GM12891 (cell line): ENCODE measurements around the gene DIS3.

Experiments
- PAX5 ChIP-seq: IDR thresholded peaks from 2 replicates; pipeline ENCODE4 v1.6.1; 2011; ENCODE audit warnings: low read length, moderate library complexity, mild to moderate bottlenecking; ENCODE audit not compliant: insufficient read depth, severe bottlenecking
- POLR2A ChIP-seq: IDR thresholded peaks from 2 replicates; pipeline ENCODE4 v1.6.1; 2011; ENCODE audit warnings: low read depth, low read length, control low read depth
- POLR2AphosphoS5 ChIP-seq: IDR thresholded peaks from 2 replicates; pipeline ENCODE4 v1.6.1; 2011; ENCODE audit warnings: low read depth, low read length, control low read depth
- POU2F2 ChIP-seq: IDR thresholded peaks from 2 replicates; pipeline ENCODE4 v1.6.1; 2011; ENCODE audit warnings: low read depth, mild to moderate bottlenecking, control low read depth, low read length, moderate library complexity
- SPI1 ChIP-seq: IDR thresholded peaks from 2 replicates; pipeline ENCODE4 v1.6.1; 2011; ENCODE audit warnings: low read depth, low read length, control low read depth
- TAF1 ChIP-seq: IDR thresholded peaks from 2 replicates; pipeline ENCODE4 v1.6.1; 2011; ENCODE audit warnings: low read depth, low read length, control low read depth

GRCh38 chr13:72820898-72821279, 39.2 kb upstream of the DIS3 start:
- TF ChIP-seq TAF1 (no peak), POLR2A (no peak), PAX5 (no peak), POLR2AphosphoS5 (no peak), SPI1 (no peak), POU2F2 (no peak)
